Stimulated activated CD8-positive, alpha-beta memory T cell treated with anti-CD3 and anti-CD28 coated beads, Interleukin-15, amount 100 ng/mL, for 4 hours (primary cell): ENCODE results near the gene GRIK2.

Experiments
- DNase-seq, 2 donors: peaks; one replicate each; pipeline ENCODE4 v3.0.0-alpha.2; 2020; ENCODE audit warnings: low read depth in 2 of 2

Gene GRIK2

GRCh38 chr6:101454106-101454676, 60.7 kb downstream of the GRIK2 start:
- DNase-seq, result no peak

DNA sequence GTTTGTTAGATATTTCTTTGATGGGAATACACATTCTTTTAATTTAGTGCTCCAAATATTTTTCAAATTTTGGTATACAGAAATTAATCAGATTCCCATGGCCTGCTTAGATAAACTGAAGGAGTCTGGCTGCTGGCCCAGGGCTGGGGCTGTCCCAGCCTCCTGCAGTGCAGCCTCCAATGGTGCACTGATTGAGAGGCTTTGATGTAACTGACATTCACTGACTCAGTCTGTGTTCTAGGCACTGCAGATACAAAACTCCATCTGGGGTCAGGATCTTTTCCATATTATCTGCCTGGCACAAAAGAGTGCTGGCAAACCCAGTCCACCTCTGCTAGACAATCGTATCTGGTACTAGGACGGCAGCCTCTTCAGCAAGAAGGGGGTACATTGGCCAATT, 64.8 kb downstream of the GRIK2 start:
- DNase-seq, result no peak

- DNase-seq, result no peak
These were observed 65.3 kb downstream of the GRIK2 start for GRCh38 chr6:101458826-101459225.

DNA sequence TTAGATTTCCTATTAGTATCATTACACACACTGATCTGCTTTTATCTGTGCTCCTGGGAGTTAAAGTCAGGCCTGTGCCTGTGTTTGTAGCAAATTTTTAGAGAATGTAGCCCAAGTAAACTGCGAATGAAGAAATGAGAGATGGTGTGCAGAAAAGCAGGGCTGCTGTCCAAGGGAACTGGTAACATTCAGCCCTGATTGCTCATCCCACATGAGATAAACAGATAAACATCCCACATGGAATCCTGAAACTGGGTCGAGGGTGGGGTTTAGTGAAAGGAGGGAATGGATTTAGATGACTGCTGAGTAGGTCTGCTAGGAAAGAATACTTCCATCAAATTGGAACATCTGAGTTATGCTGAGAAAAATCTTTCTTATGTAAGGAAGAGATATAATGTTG, 69.1 kb downstream of the GRIK2 start:
- DNase-seq, result no peak

GRCh38 chr6:101465863-101466262, 72.4 kb downstream of the GRIK2 start:
- DNase-seq, result no peak

GRCh38 chr6:101477436-101477835, 83.9 kb downstream of the GRIK2 start:
- no peak for DNase-seq

GRCh38 chr6:101478891-101479290, 85.4 kb downstream of the GRIK2 start:
- no peak for DNase-seq

DNA sequence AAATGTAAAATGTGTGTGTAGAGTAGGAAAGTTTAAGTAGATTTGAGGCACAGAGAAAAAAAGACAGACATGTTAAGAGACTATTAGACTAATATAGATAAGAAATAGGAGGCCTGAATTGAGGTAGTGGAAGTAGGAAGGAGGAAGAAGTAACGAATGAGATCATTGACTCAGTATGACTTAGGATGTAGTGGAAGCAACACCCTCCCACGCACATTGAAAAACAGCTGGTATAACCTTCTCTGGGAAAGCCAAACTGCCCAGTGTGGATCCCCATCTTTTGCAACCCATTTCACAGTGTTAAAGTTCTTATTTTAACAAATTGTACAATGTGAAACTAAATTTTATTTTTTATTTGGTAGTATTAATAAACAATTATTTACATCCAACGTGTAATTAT, 89.1 kb downstream of the GRIK2 start:
- DNase-seq, result no peak

DNA sequence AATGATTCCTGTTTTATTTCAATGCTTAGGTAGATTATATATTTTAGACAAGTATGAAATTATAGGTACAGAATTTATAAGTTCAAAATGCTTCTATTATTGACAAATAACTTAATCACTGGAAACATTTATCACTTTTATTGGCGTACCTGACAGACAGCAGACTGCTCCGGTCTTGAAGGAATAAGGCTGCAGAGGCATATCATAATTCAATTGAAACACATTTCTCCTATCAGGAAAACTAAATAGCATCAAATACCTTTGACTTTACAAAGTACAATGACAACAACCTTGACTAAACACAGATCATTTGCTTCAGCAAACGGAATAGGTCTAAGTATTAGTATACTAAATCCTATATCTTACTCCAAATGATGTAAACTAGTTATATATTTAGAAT, 91.3 kb downstream of the GRIK2 start:
- DNase-seq, result no peak

DNA sequence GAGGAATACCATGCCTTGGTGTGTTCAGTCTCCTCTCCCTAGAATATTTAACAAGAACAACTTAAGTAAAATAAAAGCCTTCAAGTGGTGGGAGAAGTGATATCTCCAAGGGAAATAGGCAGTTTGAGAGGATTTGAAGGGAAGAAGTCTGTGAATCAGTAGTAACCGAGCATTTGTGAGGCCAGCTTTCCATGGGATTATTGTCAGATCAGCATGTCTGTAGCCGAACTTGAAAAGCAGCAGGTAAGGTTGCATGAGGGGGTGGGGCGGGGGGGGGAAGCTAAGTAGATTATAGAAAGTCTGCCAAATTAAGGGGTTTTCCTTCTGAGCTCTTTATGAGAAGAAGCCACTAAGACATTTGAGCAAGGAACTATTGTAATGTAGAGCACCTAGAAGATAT, 92.6 kb downstream of the GRIK2 start:
- no peak for DNase-seq

- DNase-seq, result no peak
These were observed 93.2 kb downstream of the GRIK2 start for GRCh38 chr6:101486726-101487125.

- DNase-seq, result no peak
These were observed 95.9 kb downstream of the GRIK2 start for GRCh38 chr6:101489456-101489855.

DNA sequence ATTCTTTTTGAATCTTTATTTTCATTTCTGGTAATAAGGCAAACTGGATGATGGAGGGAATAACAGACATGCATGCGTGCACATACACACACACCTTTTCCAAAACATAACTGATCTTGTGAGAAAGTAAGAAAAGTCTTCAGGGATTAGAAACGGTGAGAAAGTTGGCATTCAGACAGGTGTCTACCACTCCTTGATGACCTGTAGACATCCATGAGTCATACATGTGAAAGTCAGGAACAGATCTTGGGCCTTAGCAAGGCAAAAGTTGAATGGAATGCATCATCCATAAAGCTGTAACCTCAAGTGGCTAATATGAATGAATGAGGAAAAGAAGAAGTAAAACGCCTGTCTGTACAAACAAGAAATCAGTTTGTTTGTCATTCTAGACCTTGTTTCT, 97.3 kb downstream of the GRIK2 start:
- no peak for DNase-seq

DNA sequence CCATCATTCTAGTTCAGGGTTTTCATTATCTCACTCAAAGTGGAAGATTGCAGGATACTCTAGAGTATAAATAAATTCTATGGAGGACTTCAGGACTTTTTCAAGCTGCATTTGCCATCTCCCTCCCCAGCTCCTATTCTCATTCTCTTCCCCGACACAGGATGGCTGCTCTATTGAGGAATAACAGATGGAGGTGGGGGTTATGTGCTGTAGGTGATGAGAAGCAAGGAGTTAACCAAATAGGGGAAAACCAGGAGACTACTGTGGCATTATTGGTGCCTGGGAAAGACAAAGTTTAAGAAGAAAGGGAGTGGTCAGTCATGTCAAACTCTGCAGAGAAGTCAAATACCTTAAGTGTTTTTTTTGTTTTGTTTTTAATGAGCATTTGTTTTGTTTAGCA, 109.3 kb downstream of the GRIK2 start:
- no peak for DNase-seq

DNA sequence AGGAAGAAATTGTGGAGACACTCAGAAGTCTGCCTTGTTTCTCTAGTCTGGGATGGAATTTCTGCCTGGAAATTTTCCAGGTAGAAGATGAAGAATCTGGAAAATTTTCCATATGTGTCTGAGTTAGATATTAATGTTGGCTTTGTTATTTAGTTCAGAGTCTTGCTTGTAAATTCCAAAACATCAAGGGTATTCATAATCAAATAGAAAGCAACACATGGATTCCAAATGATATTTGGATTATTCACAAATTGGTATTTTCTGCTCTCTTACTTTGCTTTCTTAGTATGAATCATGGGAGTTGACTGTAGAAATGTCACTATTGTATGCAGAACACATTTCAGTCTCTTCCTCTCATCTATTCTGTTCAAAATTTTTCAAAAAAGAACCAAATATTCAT, 116.0 kb downstream of the GRIK2 start:
- no peak for DNase-seq

GRCh38 chr6:101513181-101513580, 119.7 kb downstream of the GRIK2 start:
- DNase-seq, result no peak

DNA sequence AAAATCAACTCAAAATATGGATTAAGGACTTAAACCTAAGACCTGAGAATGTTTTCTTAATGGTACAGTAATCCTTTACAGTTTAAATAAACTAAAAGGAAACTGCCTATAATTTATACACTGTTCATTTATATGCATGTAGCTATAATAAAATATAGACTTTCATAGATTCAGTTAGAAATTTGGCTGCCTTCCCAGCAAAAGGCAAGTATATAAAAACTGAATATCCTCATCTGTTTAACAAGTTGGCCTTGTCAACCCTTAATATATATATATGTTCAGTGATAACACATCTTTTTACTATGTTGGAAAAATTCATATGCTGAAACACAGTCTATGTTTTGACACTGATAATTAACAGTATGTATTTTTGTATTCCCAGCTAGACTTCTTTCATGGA, 123.1 kb downstream of the GRIK2 start:
- DNase-seq, result no peak

- no peak for DNase-seq
These were observed 124.1 kb downstream of the GRIK2 start for GRCh38 chr6:101517632-101518031.

- DNase-seq, result no peak
These were observed 128.7 kb downstream of the GRIK2 start for GRCh38 chr6:101522254-101522653.

DNA sequence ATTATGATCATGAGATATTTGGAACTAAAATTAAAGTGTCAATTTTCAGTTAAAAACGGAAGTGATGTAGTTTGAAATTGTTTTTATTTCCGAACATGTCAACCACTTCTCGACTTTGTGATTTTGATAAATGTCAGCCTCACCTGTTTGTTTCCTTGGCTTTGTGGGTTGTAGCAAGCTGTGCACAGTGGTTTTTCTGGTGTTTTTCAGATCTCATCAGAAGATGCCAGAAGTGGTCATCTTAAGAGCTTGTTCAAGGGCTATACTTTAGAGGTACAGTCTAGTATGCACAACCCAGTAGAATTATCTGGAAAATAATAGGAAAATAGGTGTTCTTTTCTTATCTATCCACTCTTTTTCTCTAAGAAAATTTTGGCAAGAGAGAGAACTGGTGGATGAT, 134.0 kb downstream of the GRIK2 start:
- no peak for DNase-seq

DNA sequence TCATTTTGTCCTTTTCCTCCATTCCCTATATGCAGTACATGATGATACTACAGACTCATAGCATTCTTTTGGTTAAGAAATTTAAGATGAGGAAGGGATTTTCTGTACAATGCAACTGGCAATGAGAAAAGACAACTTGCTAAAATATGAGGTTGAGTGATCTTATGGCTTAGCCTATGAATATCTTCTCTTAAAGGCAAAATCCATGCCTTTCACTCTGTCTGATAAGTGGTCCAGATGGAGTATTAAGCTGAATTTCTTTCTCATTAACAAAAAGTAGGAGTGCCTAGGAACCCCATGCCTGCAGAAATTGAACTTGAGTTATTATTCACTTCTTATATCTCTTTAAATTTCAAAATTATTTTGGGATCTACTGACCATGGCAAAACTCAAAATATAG, 135.3 kb downstream of the GRIK2 start:
- DNase-seq, result no peak

DNA sequence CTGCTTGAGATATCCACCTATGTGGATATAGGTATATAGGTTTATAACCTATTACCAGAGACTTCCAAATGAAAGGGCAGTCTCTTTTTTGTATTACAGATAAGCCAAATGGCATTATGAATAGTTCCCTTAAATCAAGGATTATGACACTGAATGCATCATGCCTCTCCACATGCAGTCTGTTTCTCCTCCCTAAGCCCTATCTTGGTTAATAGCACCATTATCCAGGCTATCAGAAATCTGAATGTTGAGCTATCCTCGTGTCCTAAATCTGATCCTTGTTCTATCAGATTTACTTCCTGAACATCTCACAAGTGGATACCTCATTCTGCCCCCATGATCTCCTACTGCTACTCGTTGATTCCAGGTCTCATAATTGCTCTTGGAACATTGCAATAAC, 138.0 kb downstream of the GRIK2 start:
- no peak for DNase-seq

DNA sequence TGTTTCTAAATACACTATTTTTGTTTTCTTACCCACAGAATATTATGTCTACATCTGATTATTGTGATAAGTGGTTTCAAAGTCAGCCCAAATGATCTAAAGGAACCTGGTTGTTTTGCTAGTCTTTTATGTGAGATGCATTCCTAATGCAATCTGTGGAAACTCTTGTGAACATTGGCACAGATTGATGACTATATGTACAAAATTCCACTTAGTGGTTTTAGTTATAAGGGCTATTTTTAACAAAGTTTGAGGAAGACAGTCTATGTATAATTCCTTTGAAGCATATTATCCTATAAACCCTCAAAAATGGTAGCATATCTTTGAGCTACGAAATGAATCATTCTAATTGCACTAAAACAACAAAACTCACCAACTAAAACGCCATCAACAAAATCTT, 140.9 kb downstream of the GRIK2 start:
- no peak for DNase-seq

GRCh38 chr6:101534821-101535220, 141.3 kb downstream of the GRIK2 start:
- no peak for DNase-seq
